ENCODE results near the gene MRPL23. TPM values are rescaled to one million over a fixed set of nuclear protein-coding genes. Genes with fewer than 3 reads are reported as not detected.
A peak's percentile ranks its signal among the peaks of the same experiment; 100 is the strongest.

Gene MRPL23
- polyA plus RNA-seq, 1 experiment, result 63.3 TPM

DNA sequence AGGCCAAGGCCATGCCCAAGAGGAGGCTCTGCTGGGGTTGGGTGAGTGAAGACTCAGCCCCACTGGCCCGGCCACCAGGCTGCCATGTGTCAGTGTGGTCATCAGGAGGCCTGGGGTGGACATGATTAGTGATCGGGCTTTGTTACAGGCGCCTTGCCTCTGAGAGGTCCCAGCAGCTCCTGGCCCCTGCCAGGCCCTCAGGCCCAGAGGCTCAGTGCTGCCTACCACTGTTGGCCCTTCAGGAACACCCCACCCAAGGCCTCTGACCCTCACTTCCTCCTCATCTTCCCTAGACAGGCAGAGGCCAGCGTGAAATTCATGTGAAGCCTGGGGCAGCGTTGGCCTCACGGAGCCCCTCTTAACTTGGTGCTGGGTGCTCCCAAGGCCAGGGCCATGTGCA, 2.2 kb downstream of the MRPL23 start:
- POLR2A ChIA-PET, result interaction anchor here (0.7 kb wide), 1 partner anchor 297 kb away, joined by 3 read pairs; no protein-coding TSS in a partner anchor
- H3K27me3 ChIP-seq (ENCODE audit: control insufficient read depth, insufficient read depth, low read length), result no peaks in the 10 kb centered on the region
- H3K9me3 ChIP-seq (ENCODE audit: control insufficient read depth, insufficient read depth, low read length), result no peaks in the 10 kb centered on the region
- TF ChIP-seq, protein P1, sequence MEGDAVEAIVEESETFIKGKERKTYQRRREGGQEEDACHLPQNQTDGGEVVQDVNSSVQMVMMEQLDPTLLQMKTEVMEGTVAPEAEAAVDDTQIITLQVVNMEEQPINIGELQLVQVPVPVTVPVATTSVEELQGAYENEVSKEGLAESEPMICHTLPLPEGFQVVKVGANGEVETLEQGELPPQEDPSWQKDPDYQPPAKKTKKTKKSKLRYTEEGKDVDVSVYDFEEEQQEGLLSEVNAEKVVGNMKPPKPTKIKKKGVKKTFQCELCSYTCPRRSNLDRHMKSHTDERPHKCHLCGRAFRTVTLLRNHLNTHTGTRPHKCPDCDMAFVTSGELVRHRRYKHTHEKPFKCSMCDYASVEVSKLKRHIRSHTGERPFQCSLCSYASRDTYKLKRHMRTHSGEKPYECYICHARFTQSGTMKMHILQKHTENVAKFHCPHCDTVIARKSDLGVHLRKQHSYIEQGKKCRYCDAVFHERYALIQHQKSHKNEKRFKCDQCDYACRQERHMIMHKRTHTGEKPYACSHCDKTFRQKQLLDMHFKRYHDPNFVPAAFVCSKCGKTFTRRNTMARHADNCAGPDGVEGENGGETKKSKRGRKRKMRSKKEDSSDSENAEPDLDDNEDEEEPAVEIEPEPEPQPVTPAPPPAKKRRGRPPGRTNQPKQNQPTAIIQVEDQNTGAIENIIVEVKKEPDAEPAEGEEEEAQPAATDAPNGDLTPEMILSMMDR (IDR thresholded peaks at IDR 0.05; ENCODE audit: low read depth, low read length), result no peak
- CTCF ChIA-PET, result interaction anchor here (0.9 to 4.2 kb wide), 6 partner anchors 50 to 204 kb away, joined by 3 to 33 read pairs (median 4); partner anchors contain the start of gene SYT8
- no peak overlapping the region for H3K4me3 ChIP-seq (ENCODE audit: low read depth, low read length)
- H3K27ac ChIP-seq (ENCODE audit: low read depth, low read length), result no peak overlapping the region
- DNase-seq (ENCODE audit: low read depth, low spot score), result no peak

DNA sequence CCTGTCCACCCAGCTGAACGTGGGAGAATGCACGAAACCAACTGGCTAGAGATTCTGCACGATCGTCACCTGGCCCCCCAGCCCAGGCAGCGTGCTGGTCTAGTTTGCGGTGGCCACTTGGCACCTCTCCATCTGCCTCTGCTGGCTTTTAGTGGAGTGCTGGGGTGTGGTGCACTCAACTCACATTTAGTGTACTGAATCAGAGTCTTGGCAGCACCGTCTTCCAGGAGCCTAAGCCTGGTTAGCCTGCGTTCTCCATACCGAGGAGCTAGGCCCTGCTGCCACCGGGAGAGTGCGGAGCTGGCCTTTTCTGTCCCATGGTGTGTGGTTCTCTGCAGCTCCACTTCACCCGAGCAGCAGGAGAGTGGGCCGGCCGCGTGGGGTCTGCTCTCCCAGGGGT, 2.8 kb downstream of the MRPL23 start:
- no peak overlapping the region for H3K27ac ChIP-seq (ENCODE audit: low read depth, low read length)
- H3K27me3 ChIP-seq (ENCODE audit: control insufficient read depth, insufficient read depth, low read length), result no peaks in the 10 kb centered on the region
- no peak for DNase-seq (ENCODE audit: low read depth, low spot score)
- no peak overlapping the region for H3K4me3 ChIP-seq (ENCODE audit: low read depth, low read length)
- TF ChIP-seq, protein P1 (IDR thresholded peaks at IDR 0.05; ENCODE audit: low read depth, low read length), result no peak
- CTCF ChIA-PET, result interaction anchor here (0.7 to 4.2 kb wide), 6 partner anchors 20 to 256 kb away, joined by 3 to 33 read pairs (median 4); partner anchors contain the start of gene SYT8
- no peaks in the 10 kb centered on the region for H3K9me3 ChIP-seq (ENCODE audit: control insufficient read depth, insufficient read depth, low read length)
- POLR2A ChIA-PET, result interaction anchor here (0.7 kb wide), 1 partner anchor 297 kb away, joined by 3 read pairs; no protein-coding TSS in a partner anchor

DNA sequence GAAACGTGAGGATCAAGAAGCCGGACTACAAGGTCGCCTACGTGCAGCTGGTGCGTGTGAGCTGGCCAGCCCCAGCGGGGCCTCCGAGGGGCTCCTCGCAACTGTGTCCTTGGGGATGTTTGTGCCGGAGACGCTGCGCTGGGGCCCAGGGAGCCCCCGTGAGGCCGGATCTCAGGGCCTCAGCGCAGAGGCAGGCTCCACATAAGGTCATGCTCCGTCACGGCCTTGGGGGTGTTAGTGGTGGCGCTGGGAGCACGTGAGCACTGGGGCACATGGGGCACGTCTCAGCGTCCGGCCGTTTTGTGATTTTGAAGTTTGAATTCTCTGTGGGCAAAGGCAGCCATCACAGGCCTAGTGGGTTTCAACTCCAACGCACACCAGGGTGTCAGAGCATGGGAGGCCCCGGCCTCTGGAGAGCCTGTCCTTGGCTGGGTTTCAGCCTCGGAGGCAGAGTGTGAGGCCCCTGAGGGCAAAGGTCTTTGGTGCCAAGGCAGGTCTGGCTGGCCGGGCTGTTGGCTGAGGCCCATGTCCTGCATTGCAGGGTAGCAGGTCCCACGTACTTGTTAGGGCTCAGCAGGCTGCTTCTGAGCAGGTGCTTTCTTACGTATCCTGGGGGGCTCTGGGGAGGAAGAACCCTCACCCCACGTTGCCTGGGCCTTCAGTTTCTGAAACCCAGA, 5.8 kb downstream of the MRPL23 start:
- CTCF ChIA-PET, result interaction anchor here (1.0 to 5.2 kb wide), 4 partner anchors 77 to 198 kb away, joined by 3 to 39 read pairs (median 4); no protein-coding TSS in a partner anchor

DNA sequence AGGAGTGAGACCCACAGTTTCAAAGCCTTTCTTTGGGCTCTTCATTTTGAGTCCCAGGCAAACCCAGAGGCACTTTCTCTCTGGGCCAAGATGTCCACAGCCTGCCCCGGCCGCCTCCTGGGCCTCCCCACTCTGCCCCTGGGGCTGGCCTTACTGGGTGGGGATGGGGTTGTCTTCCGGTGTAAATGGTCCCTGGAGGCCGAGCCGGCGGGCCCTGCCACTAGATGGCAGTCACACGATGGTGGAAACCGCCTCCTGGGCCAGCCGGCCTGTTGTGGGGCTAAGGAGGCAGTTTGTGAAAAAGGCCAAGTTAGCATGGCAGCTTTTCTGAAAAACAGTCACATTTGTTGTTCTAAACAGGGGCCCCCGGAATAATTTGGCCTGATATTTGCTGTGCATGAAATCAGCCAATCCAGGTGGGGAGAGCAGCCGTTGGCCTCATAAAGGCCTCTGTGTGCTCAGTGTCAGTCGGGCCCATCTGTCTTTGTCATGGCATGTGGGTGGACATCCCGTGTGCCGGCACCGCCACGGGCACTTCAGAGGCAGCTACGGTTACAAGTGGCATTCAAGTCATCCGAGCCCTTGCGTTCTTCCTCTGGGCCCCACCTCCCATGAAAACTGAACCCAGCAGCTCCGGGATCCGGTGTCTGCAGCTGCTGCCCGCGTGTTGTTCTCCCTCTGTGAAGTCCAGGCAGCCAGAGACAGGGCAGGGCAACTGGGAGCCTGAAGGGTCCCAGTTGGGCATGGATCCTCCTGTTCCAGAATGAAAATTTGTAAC, 6.5 kb downstream of the MRPL23 start:
- Histone ChIP-seq H3K9me3 (ENCODE audit: control insufficient read depth, insufficient read depth, low read length) (no peaks in the 10 kb centered on the region), H3K27ac (ENCODE audit: low read depth, low read length) (no peak overlapping the region), H3K4me3 (ENCODE audit: low read depth, low read length) (no peak overlapping the region), H3K27me3 (ENCODE audit: control insufficient read depth, insufficient read depth, low read length) (no peaks in the 10 kb centered on the region)
- ChIA-PET CTCF (interaction anchor here (1.0 to 5.2 kb wide), 7 partner anchors 46 to 197 kb away, joined by 3 to 39 read pairs (median 4); no protein-coding TSS in a partner anchor), POLR2A (no interaction called here)
- TF ChIP-seq, protein P1 (IDR thresholded peaks at IDR 0.05; ENCODE audit: low read depth, low read length), result 0 out of 2 replicates have a peak, but pooled peaks have one; percentile 8
- DNase-seq (ENCODE audit: low read depth, low spot score), result no peak

More for the DNA sequence above, 5.8 kb downstream of the MRPL23 start:
- Histone ChIP-seq H3K27ac (ENCODE audit: low read depth, low read length) (no peak overlapping the region), H3K27me3 (ENCODE audit: control insufficient read depth, insufficient read depth, low read length) (no peaks in the 10 kb centered on the region), H3K4me3 (ENCODE audit: low read depth, low read length) (no peak overlapping the region), H3K9me3 (ENCODE audit: control insufficient read depth, insufficient read depth, low read length) (no peaks in the 10 kb centered on the region)
- TF ChIP-seq, protein P1 (IDR thresholded peaks at IDR 0.05; ENCODE audit: low read depth, low read length), result no peak
- no peak for DNase-seq (ENCODE audit: low read depth, low spot score)
- POLR2A ChIA-PET, result no interaction called here

Measured in AG04450 (cell line).